GM23338 (cell line): ENCODE measurements around the gene STAT5B. TPM values are rescaled to one million over a fixed set of nuclear protein-coding genes. Genes with fewer than 3 reads are reported as not detected.

Experiments used
- ATAC-seq: fragments of 200-7000 bp; cut with Tn5 transposase; 3 replicates; pipeline ENCODE4 v1.9.1; 2020
- DNase-seq: peaks from one replicate; pipeline ENCODE4 v3.0.0-alpha.2; 2015; ENCODE audit warnings: low spot score
- H2AFZ ChIP-seq: fragments of 200-600 bp; sonication (generic); 2 replicates; pipeline ENCODE4 v1.8.0; 2016; ENCODE audit warnings: antibody characterized with exemption, mild to moderate bottlenecking, moderate library complexity
- H3F3A ChIP-seq: fragments of 200-600 bp; sonication (generic); replicated peaks from 2 replicates; pipeline ENCODE4 v1.8.0; 2017; ENCODE audit warnings: antibody characterized with exemption, mixed run types, low read depth
- H3K27ac ChIP-seq: fragments of 200-600 bp; sonication (generic); 2 replicates; pipeline ENCODE4 v1.6.1; 2016; ENCODE audit warnings: low read depth
- H3K27me3 ChIP-seq: fragments of 200-600 bp; sonication (generic); 2 replicates; pipeline ENCODE4 v1.8.0; 2016; ENCODE audit warnings: mild to moderate bottlenecking, mixed run types, moderate library complexity; ENCODE audit not compliant: insufficient read depth
- H3K36me3 ChIP-seq: fragments of 200-600 bp; sonication (generic); 2 replicates; pipeline ENCODE4 v1.8.0; 2016; ENCODE audit warnings: mild to moderate bottlenecking; ENCODE audit not compliant: insufficient read depth
- H3K4me1 ChIP-seq: fragments of 200-600 bp; sonication (generic); 2 replicates; pipeline ENCODE4 v1.8.0; 2016; ENCODE audit warnings: mild to moderate bottlenecking, moderate library complexity; ENCODE audit not compliant: insufficient read depth
- H3K4me2 ChIP-seq: fragments of 200-600 bp; sonication (generic); 2 replicates; pipeline ENCODE4 v1.7.1; 2017; ENCODE audit warnings: mixed run types
- H3K4me3 ChIP-seq: fragments of 200-600 bp; sonication (generic); 2 replicates; pipeline ENCODE4 v1.6.1; 2016; ENCODE audit warnings: mixed run types
- H3K79me2 ChIP-seq: fragments of 200-600 bp; sonication (generic); replicated peaks from 2 replicates; pipeline ENCODE4 v1.8.0; 2017; ENCODE audit warnings: mild to moderate bottlenecking; ENCODE audit not compliant: insufficient read depth
- H3K9me2 ChIP-seq: fragments of 200-600 bp; sonication (generic); 2 replicates; pipeline ENCODE4 v1.8.0; 2017; ENCODE audit not compliant: insufficient read depth
- H4K20me1 ChIP-seq: fragments of 200-600 bp; sonication (generic); replicated peaks from 2 replicates; pipeline ENCODE4 v1.8.0; 2017; ENCODE audit warnings: mild to moderate bottlenecking; ENCODE audit not compliant: insufficient read depth
- H3K27ac Mint-ChIP-seq: 2 replicates; pipeline ENCODE4 v1.8.0; 2020; ENCODE audit warnings: inconsistent platforms, mild to moderate bottlenecking, moderate library complexity, mixed read lengths
- H3K27me3 Mint-ChIP-seq: 3 replicates; pipeline ENCODE4 v1.8.0; 2022; ENCODE audit warnings: low read depth, mild to moderate bottlenecking, moderate library complexity, mixed read lengths, inconsistent platforms; ENCODE audit not compliant: insufficient read depth, poor library complexity
- H3K36me3 Mint-ChIP-seq: 3 replicates; pipeline ENCODE4 v1.8.0; 2021; ENCODE audit warnings: low read depth, mild to moderate bottlenecking, inconsistent platforms, moderate library complexity, mixed read lengths
- H3K4me1 Mint-ChIP-seq: 3 replicates; pipeline ENCODE4 v1.8.0; 2020; ENCODE audit warnings: mild to moderate bottlenecking, inconsistent platforms, mixed read lengths
- H3K4me3 Mint-ChIP-seq: 3 replicates; pipeline ENCODE4 v1.8.0; 2021; ENCODE audit warnings: moderate library complexity, mild to moderate bottlenecking, inconsistent platforms, mixed read lengths
- H3K9me3 Mint-ChIP-seq: 3 replicates; pipeline ENCODE4 v1.8.0; 2020; ENCODE audit warnings: moderate library complexity, mild to moderate bottlenecking, inconsistent platforms, mixed read lengths
- CREB1 ChIP-seq: fragments of 250-450 bp; sonication (Bioruptor Pico); IDR thresholded peaks from 2 replicates; pipeline ENCODE4 v1.5.0; 2020; ENCODE audit warnings: low read depth, mild to moderate bottlenecking, moderate library complexity
- CTCF ChIP-seq, 2 experiments: fragments of 200-600 bp in 1 of 2; sonication (generic) in 1 of 2; conservative IDR thresholded peaks; 2 replicates each; pipeline versions ENCODE4 v1.5.1 to v1.6.1; 2016 to 2017; ENCODE audit warnings: antibody characterized with exemption in 2 of 2, low read depth in 2 of 2, mild to moderate bottlenecking in 2 of 2, moderate library complexity in 1 of 2
- ETS1 ChIP-seq: IDR thresholded peaks from 2 replicates; pipeline ENCODE4 v1.6.1; 2016; ENCODE audit warnings: antibody characterized with exemption
- JUNB ChIP-seq: IDR thresholded peaks from one replicate; pipeline ENCODE4 v1.6.1; 2016; ENCODE audit warnings: antibody characterized with exemption; ENCODE audit not compliant: unreplicated experiment
- POLR2AphosphoS5 ChIP-seq: IDR thresholded peaks from 2 replicates; pipeline ENCODE4 v1.6.1; 2016; ENCODE audit warnings: antibody characterized with exemption, low read depth
- REST ChIP-seq: IDR thresholded peaks from one replicate; pipeline ENCODE4 v1.6.1; 2018; ENCODE audit warnings: antibody characterized with exemption; ENCODE audit not compliant: unreplicated experiment
- STAT1 ChIP-seq: IDR thresholded peaks from one replicate; pipeline ENCODE4 v1.6.1; 2016; ENCODE audit warnings: antibody characterized with exemption; ENCODE audit not compliant: unreplicated experiment
- ZNF114 ChIP-seq: fragments of 250-450 bp; sonication (Bioruptor Pico); IDR thresholded peaks from 2 replicates; pipeline ENCODE4 v1.5.0; 2020; ENCODE audit warnings: mild to moderate bottlenecking, moderate library complexity
- ZNF462 ChIP-seq: fragments of 250-450 bp; sonication (Bioruptor Pico); IDR thresholded peaks from 2 replicates; pipeline ENCODE4 v1.5.0; 2020; ENCODE audit warnings: mild to moderate bottlenecking, moderate library complexity
- polyA plus RNA-seq: library from polyadenylated mRNA; unstranded; fragments of >200 nt; fragmentation: Nextera tagmentation; extraction: Ambion mirVana; gene quantifications from 2 replicates; pipeline ENCODE4 v1.2.1, GENCODE V29; 2016
- total RNA-seq: library from RNA; depleted of rRNA; stranded (reverse); fragments of >200 nt; shearing (Covaris generic); gene quantifications from 2 replicates; pipeline ENCODE4 v1.2.3, GENCODE V29; 2014

STAT5B gene
- total and polyA plus RNA-seq, 2 experiments from 2014 or later, result 13.9 to 60.5 TPM

- TF ChIP-seq JUNB (no peak), POLR2AphosphoS5 (no peak), STAT1 (no peak), ZNF114 (no peak), ETS1 (no peak), CTCF (conservative IDR thresholded peaks at IDR 0.05; ENCODE audit: low read depth in 2 of 2) (no peak), CREB1 (CRISPR knock-in tag) (no peak)
These were observed 87.2 kb downstream of the STAT5B start (continued) for GRCh38 chr17:42188749-42189650.

GRCh38 chr17:42187833-42188232 is 88.4 kb downstream of the STAT5B start:
- Mint-ChIP-seq H3K9me3 (no peaks in the 10 kb centered on the region), H3K36me3 (no peaks in the 10 kb centered on the region), H3K4me1 (peaks cover 28% of the 10 kb centered on the region), H3K4me3 (no peak overlapping the region), H3K27me3 (peaks cover 37% of the 10 kb centered on the region), H3K27ac (no peak overlapping the region)
- Histone ChIP-seq H3K36me3 (no peaks in the 10 kb centered on the region), H3K4me3 (no peak overlapping the region), H3K27ac (no peak overlapping the region), H3K27me3 (peaks cover 32% of the 10 kb centered on the region), H3K9me2 (no peaks in the 10 kb centered on the region), H3K79me2 (no peaks in the 10 kb centered on the region), H2AFZ (no peak overlapping the region), H3F3A (peaks cover 9% of the 10 kb centered on the region), H3K4me1 (peaks cover 10% of the 10 kb centered on the region; the same call in 1 of the 2 replicates), H3K4me2 (no peak overlapping the region), H4K20me1 (no peaks in the 10 kb centered on the region)
- no peak for DNase-seq
- no peak for ATAC-seq
- TF ChIP-seq ZNF462 (CRISPR knock-in tag) (no peak), REST (no peak), CTCF (conservative IDR thresholded peaks at IDR 0.05; ENCODE audit: low read depth in 2 of 2) (no peak)
